Measurements from ENCODE around the gene TIMM13. TPM values are rescaled to one million over a fixed set of nuclear protein-coding genes. Genes with fewer than 3 reads are reported as not detected.

TIMM13 gene
- polyA plus RNA-seq, 3 donors: 17.3 to 89.3 (median 72.4) TPM

DNA sequence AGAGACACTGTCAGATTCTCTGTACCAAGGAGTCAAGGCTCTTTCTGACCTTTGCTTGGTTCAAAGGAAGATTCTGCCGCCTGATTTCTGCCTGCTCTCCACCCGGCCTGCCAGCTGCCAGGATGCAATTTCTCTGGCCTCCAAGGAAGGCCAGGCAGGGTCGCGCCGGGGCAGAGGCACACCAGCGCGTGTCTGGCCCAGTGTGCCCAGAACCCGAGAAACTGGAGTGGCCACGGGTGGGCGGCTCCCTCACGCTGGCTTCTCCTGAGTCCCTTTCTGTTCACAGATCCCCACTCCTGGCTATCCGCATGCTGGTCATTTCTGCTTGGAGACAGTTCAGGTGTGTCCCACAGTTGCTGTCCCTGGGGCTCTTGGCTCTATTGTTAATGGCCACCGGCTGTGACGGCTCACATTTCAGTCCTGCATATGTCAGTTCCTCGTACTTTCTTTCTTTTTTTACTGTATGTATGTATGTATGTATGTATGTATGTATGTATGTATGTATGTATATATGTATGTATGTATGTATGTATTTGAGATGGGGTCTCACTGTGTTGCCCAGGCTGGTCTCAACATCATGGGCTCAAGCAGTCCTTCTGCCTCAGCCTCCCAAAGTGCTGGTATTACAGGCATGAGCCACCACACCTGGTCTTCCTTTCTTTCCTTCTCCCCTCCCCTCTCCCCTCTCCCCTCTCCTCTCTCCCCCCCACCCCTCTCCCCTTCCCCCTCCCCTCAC is 50.4 kb downstream of the TIMM13 start:
- no peak overlapping the region for H3K27ac ChIP-seq (ENCODE audit: low read depth in 1 of 2, low read length in 2 of 2)
- peaks cover 14 to 33% of the 10 kb centered on the region in 2 donors for H3K9me3 ChIP-seq (replicated peaks in 1 of 2; ENCODE audit: control insufficient read depth in 1 of 2, insufficient read depth in 1 of 2, low read length in 2 of 2)
- H3K36me3 ChIP-seq (replicated peaks in 1 of 2; ENCODE audit: control insufficient read depth in 1 of 2, insufficient read depth in 2 of 2, low read length in 2 of 2): no peaks in the 10 kb centered on the region
- Mint-ChIP-seq H3K36me3 (peaks cover 0 to 4% of the 10 kb centered on the region in 2 donors), H3K9me3 (peaks cover 19 to 41% (median 26%) of the 10 kb centered on the region in 7 donors), H3K4me1 (peaks cover 2% of the 10 kb centered on the region), H3K27me3 (ENCODE audit: low read depth in 3 of 3) (peaks cover 3 to 20% (median 8%) of the 10 kb centered on the region in 3 donors), H3K4me3 (no peak overlapping the region), H3K27ac (peak overlapping the region in 1 of 7 donors; percentile 77)
- no peaks in the 10 kb centered on the region for H3K4me1 ChIP-seq (ENCODE audit: control insufficient read depth in 1 of 2, insufficient read depth in 2 of 2, low read length in 2 of 2)
- no peak overlapping the region for H3K9ac ChIP-seq (ENCODE audit: insufficient read depth, low read length, poor library complexity, severe bottlenecking)
- H4K20me1 ChIP-seq (ENCODE audit: insufficient read depth, low read length): no peaks in the 10 kb centered on the region
- DNase-seq: no peak
- no peak overlapping the region for H3K4me3 ChIP-seq (replicated peaks in 1 of 3; ENCODE audit: low read depth in 2 of 3, low read length in 3 of 3)
- intact Hi-C loops (cut with micrococcal nuclease): no loop called here
- TF ChIP-seq, protein P1, sequence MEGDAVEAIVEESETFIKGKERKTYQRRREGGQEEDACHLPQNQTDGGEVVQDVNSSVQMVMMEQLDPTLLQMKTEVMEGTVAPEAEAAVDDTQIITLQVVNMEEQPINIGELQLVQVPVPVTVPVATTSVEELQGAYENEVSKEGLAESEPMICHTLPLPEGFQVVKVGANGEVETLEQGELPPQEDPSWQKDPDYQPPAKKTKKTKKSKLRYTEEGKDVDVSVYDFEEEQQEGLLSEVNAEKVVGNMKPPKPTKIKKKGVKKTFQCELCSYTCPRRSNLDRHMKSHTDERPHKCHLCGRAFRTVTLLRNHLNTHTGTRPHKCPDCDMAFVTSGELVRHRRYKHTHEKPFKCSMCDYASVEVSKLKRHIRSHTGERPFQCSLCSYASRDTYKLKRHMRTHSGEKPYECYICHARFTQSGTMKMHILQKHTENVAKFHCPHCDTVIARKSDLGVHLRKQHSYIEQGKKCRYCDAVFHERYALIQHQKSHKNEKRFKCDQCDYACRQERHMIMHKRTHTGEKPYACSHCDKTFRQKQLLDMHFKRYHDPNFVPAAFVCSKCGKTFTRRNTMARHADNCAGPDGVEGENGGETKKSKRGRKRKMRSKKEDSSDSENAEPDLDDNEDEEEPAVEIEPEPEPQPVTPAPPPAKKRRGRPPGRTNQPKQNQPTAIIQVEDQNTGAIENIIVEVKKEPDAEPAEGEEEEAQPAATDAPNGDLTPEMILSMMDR (IDR thresholded peaks at IDR 0.05): no peak
- H3K27me3 ChIP-seq (ENCODE audit: control insufficient read depth in 2 of 2, insufficient read depth in 2 of 2, low read length in 2 of 2): no peaks in the 10 kb centered on the region
- H2AFZ ChIP-seq (ENCODE audit: insufficient read depth, low read depth, low read length, poor library complexity, severe bottlenecking): no peak overlapping the region
- WGBS (ENCODE audit: insufficient coverage): 96% methylated on average over 13 of the region's 15 CpGs
- H3K79me2 ChIP-seq (ENCODE audit: insufficient read depth, low read length): no peaks in the 10 kb centered on the region
- H3K4me2 ChIP-seq (replicated peaks; ENCODE audit: extremely low read depth, low read length, poor library complexity, severe bottlenecking): no peak overlapping the region

Other genes with a start within 250 kb of the TIMM13 start
- gene PLEKHJ1, start 191.3 kb downstream of the TIMM13 start, polyA plus RNA-seq: 10 to 100 TPM; 62.1 to 90.0 (median 69.0) TPM
- gene SF3A2, start 190.8 kb downstream of the TIMM13 start, polyA plus RNA-seq: 10 to 100 TPM in 2 of 3 donors, 1 to 10 TPM in 1; 8.0 to 70.8 (median 11.6) TPM
- under 1 TPM in 1 of 3 donors, not detected in 2; 0.12 TPM for gene AMH, start 178.3 kb downstream of the TIMM13 start, polyA plus RNA-seq
- gene JSRP1, start 171.2 kb downstream of the TIMM13 start, polyA plus RNA-seq: under 1 TPM in 2 of 3 donors, not detected in 1; 0.38 to 0.50 TPM
- gene PEAK3, start 145.4 kb downstream of the TIMM13 start, polyA plus RNA-seq: 1 to 10 TPM; 2.4 to 6.3 (median 2.9) TPM
- gene LINGO3, start 119.4 kb downstream of the TIMM13 start, polyA plus RNA-seq: 1 to 10 TPM in 2 of 3 donors, under 1 TPM in 1; 0.08 to 2.8 (median 2.2) TPM
- gene LSM7, start 99.0 kb downstream of the TIMM13 start, polyA plus RNA-seq: 100 to 1,000 TPM in 2 of 3 donors, 10 to 100 TPM in 1; 98.6 to 312 (median 132) TPM
- 10 to 100 TPM in 1 of 3 donors, 1 to 10 TPM in 2; 5.7 to 64.9 (median 8.7) TPM for gene SPPL2B, start 98.9 kb downstream of the TIMM13 start, polyA plus RNA-seq
- under 1 TPM in 2 of 3 donors, not detected in 1; 0.12 to 0.30 TPM for gene TMPRSS9, start 67.3 kb downstream of the TIMM13 start, polyA plus RNA-seq
- 1 to 10 TPM; 2.3 to 7.6 (median 4.2) TPM for gene LMNB2, start 29.4 kb upstream of the TIMM13 start, polyA plus RNA-seq
- gene GADD45B, start 48.5 kb upstream of the TIMM13 start, polyA plus RNA-seq: 100 to 1,000 TPM in 1 of 3 donors, 10 to 100 TPM in 2; 67.4 to 505 (median 76.2) TPM

Measured in CD14-positive monocyte (primary cell).